Neural progenitor cell (in vitro differentiated cells): ENCODE results near the gene ZDHHC22. TPM values are rescaled to one million over a fixed set of nuclear protein-coding genes. Genes with fewer than 3 reads are reported as not detected.
A peak's percentile ranks its signal among the peaks of the same experiment; 100 is the strongest.

Experiments
- DNase-seq: peaks from one replicate; pipeline ENCODE4 v3.0.0-alpha.2; 2016; ENCODE audit warnings: low spot score
- H2AFZ ChIP-seq: fragments of 200-600 bp; sonication (generic); replicated peaks from 2 replicates; pipeline ENCODE4 v1.6.1; 2016; ENCODE audit warnings: antibody characterized with exemption
- H3F3A ChIP-seq: fragments of 200-600 bp; sonication (generic); 2 replicates; pipeline ENCODE4 v1.6.1; 2016; ENCODE audit warnings: antibody characterized with exemption, low read depth
- H3K27ac ChIP-seq: fragments of 200-600 bp; sonication (generic); 2 replicates; pipeline ENCODE4 v1.5.1; 2016; ENCODE audit warnings: mild to moderate bottlenecking
- H3K27me3 ChIP-seq: fragments of 200-600 bp; sonication (generic); 2 replicates; pipeline ENCODE4 v1.6.1; 2016; ENCODE audit warnings: mild to moderate bottlenecking, moderate library complexity
- H3K36me3 ChIP-seq: fragments of 200-600 bp; sonication (generic); 2 replicates; pipeline ENCODE4 v1.5.1; 2016
- H3K4me1 ChIP-seq: fragments of 200-600 bp; sonication (generic); 2 replicates; pipeline ENCODE4 v1.6.1; 2016; ENCODE audit warnings: mixed run types
- H3K4me2 ChIP-seq: fragments of 200-600 bp; sonication (generic); 2 replicates; pipeline ENCODE4 v1.6.1; 2016
- H3K4me3 ChIP-seq: fragments of 200-600 bp; sonication (generic); 2 replicates; pipeline ENCODE4 v1.5.1; 2016
- H3K79me2 ChIP-seq: fragments of 200-600 bp; sonication (generic); 2 replicates; pipeline ENCODE4 v1.6.1; 2016; ENCODE audit warnings: low read depth
- H3K9ac ChIP-seq: fragments of 200-600 bp; sonication (generic); 2 replicates; pipeline ENCODE4 v1.6.1; 2016
- H3K9me3 ChIP-seq: fragments of 200-600 bp; sonication (generic); 2 replicates; pipeline ENCODE4 v1.5.1; 2016; ENCODE audit warnings: low read depth
- H4K20me1 ChIP-seq: fragments of 200-600 bp; sonication (generic); 2 replicates; pipeline ENCODE4 v1.6.1; 2016; ENCODE audit warnings: low read depth
- H3K27ac Mint-ChIP-seq: 3 replicates; pipeline ENCODE4 v1.8.0; 2021; ENCODE audit warnings: mixed read lengths
- H3K27me3 Mint-ChIP-seq: 2 replicates; pipeline ENCODE4 v1.8.0; 2022; ENCODE audit warnings: low read depth, mild to moderate bottlenecking, inconsistent platforms, moderate library complexity, mixed read lengths; ENCODE audit not compliant: insufficient read depth
- H3K36me3 Mint-ChIP-seq: 3 replicates; pipeline ENCODE4 v1.8.0; 2021; ENCODE audit warnings: mixed read lengths
- H3K4me1 Mint-ChIP-seq: 3 replicates; pipeline ENCODE4 v1.8.0; 2021; ENCODE audit warnings: mixed read lengths
- H3K4me3 Mint-ChIP-seq: 3 replicates; pipeline ENCODE4 v1.8.0; 2021; ENCODE audit warnings: mild to moderate bottlenecking, moderate library complexity, mixed read lengths
- H3K9me3 Mint-ChIP-seq: 3 replicates; pipeline ENCODE4 v1.8.0; 2020; ENCODE audit warnings: mixed read lengths
- EZH2 ChIP-seq: fragments of 200-600 bp; sonication (generic); IDR thresholded peaks from 2 replicates; pipeline ENCODE4 v1.6.1; 2017; ENCODE audit warnings: antibody characterized with exemption, mild to moderate bottlenecking, moderate library complexity
- EZH2phosphoT487 ChIP-seq: fragments of 200-600 bp; sonication (generic); IDR thresholded peaks from 2 replicates; pipeline ENCODE4 v1.6.1; 2017; ENCODE audit warnings: antibody characterized with exemption
- total RNA-seq: library from RNA; depleted of rRNA; stranded (reverse); fragments of >200 nt; gene quantifications from 2 replicates; pipeline ENCODE4 v1.2.3, GENCODE V29; 2015; ENCODE audit warnings: low replicate concordance
- TF ChIP-seq, protein P1 (sequence below): fragments of 200-600 bp; sonication (generic); IDR thresholded peaks from 2 replicates; pipeline ENCODE4 v1.5.1; 2017; ENCODE audit warnings: antibody characterized with exemption, mild to moderate bottlenecking

The ZDHHC22 gene
- total RNA-seq, 1 donor from 2014 or later = 0.07 TPM

DNA sequence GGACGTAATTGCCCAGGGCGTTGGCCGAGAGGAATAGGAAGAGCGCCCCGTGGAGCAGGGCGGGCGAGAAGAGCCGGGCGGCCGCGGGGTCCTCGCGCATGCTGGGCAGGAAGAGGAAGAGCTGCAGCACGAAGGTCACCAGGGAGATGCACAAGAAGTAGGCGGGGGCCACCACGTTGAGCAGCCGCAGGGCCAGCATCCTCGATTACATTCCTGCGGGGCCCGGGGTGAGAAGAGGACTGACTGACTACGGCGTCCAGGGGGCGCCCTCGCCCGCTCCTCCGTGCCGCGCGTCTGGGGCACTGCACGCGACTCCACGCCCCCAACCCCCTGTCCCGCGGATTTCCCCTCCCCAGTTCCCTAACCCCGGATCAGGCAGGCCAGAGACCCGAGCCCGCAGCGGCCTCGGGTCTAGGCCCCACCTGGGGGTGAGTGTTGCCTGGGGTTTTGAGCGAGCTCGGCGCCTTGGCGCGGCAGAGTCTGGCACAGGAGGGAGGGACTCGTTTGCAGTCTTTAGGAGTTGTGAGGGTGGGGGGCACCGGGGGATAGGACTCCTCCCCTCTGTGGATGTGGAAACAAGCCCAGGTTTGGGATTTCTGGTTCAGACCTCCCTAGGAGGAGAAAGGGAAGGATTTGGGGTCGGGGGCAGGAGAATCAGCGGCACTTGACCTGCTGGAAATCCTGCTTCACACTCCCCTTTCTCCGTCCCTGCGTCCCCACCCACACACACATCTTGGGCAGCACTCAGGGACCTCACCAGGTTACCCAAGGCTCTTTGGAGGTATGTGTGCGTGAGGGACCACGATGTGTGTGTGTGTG is 1.8 kb downstream of the ZDHHC22 start:
- Mint-ChIP-seq H3K4me3 (peak overlapping the region; percentile 88), H3K9me3 (no peaks in the 10 kb centered on the region), H3K27ac (no peak overlapping the region), H3K4me1 (peaks cover 35% of the 10 kb centered on the region), H3K36me3 (no peaks in the 10 kb centered on the region), H3K27me3 (peaks cover 49% of the 10 kb centered on the region)
- Histone ChIP-seq H3K4me3 (peak overlapping the region; percentile 76), H3K36me3 (no peaks in the 10 kb centered on the region), H3K79me2 (no peaks in the 10 kb centered on the region), H3K9me3 (no peaks in the 10 kb centered on the region), H3K27me3 (peaks cover 91% of the 10 kb centered on the region), H3K4me2 (peak overlapping the region; percentile 100), H3K9ac (no peak overlapping the region), H4K20me1 (peaks cover 37% of the 10 kb centered on the region), H3F3A (peaks cover 32% of the 10 kb centered on the region), H2AFZ (peak overlapping the region; percentile 77), H3K27ac (no peak overlapping the region), H3K4me1 (peaks cover 18% of the 10 kb centered on the region)
- TF ChIP-seq EZH2phosphoT487 = no peak
- TF ChIP-seq, protein P1, sequence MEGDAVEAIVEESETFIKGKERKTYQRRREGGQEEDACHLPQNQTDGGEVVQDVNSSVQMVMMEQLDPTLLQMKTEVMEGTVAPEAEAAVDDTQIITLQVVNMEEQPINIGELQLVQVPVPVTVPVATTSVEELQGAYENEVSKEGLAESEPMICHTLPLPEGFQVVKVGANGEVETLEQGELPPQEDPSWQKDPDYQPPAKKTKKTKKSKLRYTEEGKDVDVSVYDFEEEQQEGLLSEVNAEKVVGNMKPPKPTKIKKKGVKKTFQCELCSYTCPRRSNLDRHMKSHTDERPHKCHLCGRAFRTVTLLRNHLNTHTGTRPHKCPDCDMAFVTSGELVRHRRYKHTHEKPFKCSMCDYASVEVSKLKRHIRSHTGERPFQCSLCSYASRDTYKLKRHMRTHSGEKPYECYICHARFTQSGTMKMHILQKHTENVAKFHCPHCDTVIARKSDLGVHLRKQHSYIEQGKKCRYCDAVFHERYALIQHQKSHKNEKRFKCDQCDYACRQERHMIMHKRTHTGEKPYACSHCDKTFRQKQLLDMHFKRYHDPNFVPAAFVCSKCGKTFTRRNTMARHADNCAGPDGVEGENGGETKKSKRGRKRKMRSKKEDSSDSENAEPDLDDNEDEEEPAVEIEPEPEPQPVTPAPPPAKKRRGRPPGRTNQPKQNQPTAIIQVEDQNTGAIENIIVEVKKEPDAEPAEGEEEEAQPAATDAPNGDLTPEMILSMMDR = peak; percentile 84
- peak; percentile 90 for DNase-seq

DNA sequence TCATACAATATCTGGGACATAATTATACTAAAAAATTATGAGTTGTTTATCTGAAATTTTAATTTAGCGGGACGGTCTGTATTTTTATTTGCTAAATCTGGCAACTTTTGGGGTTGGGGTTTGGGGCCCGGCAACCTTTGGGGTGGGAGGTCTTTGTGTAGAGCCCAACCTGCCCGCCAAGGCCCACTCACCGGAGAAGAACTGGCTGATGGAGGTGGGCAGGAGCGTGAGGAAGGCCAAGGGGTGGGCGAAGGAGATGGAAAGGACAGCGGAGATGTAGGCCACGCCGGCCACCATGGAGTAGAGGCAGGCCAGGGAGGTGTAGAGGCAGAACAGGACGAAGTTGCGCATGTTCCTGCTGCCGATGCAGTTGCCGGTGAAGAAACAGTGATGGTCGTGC is 2.6 kb downstream of the ZDHHC22 start:
- TF ChIP-seq EZH2phosphoT487 = no peak
- no peak for TF ChIP-seq EZH2
- TF ChIP-seq, protein P1 = no peak
- peaks cover 31% of the 10 kb centered on the region for H3K4me1 Mint-ChIP-seq
- no peak overlapping the region for H3K4me3 ChIP-seq
- no peak overlapping the region for H2AFZ ChIP-seq
- no peaks in the 10 kb centered on the region for H3K9me3 ChIP-seq
- peaks cover 47% of the 10 kb centered on the region for H3K27me3 Mint-ChIP-seq
- H3K36me3 ChIP-seq = no peaks in the 10 kb centered on the region
- H3K9me3 Mint-ChIP-seq = no peaks in the 10 kb centered on the region
- H3K36me3 Mint-ChIP-seq = no peaks in the 10 kb centered on the region
- peak overlapping the region; percentile 100 for H3K4me2 ChIP-seq
- DNase-seq = no peak
- H3K9ac ChIP-seq = no peak overlapping the region
- H4K20me1 ChIP-seq = peaks cover 45% of the 10 kb centered on the region
- H3K4me1 ChIP-seq = peaks cover 18% of the 10 kb centered on the region
- peaks cover 91% of the 10 kb centered on the region for H3K27me3 ChIP-seq
- peaks cover 32% of the 10 kb centered on the region for H3F3A ChIP-seq
- H3K79me2 ChIP-seq = no peaks in the 10 kb centered on the region
- no peak overlapping the region for H3K27ac ChIP-seq
- no peak overlapping the region for H3K27ac Mint-ChIP-seq
- H3K4me3 Mint-ChIP-seq = peak overlapping the region; percentile 88

DNA sequence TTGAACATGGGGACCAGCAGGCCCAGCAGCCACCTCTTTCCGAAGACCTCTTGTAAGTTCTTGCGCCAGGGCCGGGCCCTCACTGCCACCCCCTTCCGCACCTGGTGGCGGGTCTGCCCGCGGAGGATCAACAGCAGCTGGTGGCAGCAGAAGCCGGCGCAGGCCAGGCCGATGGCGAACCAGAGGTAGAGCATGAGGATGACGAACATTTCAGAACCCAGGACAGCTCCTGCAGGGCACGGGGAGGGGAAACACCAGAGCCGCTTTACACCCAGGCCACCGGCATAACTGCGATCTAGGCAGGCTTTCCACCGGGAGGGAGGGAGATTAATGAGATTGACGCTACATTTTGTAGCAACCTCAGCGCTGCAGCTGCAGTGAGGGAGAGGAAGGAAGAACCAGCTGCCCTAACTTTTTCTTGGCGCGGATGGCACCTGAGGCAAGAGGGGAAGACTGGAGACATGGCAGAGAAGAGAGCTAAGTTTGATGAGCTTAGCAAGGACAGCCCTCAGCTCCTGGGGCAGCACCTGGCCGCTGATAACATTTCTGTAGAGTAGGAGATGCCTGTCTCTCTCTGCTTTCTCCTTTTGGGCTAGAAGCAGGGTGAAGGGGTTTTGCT is 7.8 kb downstream of the ZDHHC22 start:
- peak; percentile 95 for DNase-seq
- H3K27ac Mint-ChIP-seq = no peak overlapping the region

More for the DNA sequence above, 7.8 kb downstream of the ZDHHC22 start:
- no peak overlapping the region for H3K4me3 ChIP-seq
- H3K27me3 ChIP-seq = peaks cover 48% of the 10 kb centered on the region
- H4K20me1 ChIP-seq = peaks cover 20% of the 10 kb centered on the region
- H3K4me1 Mint-ChIP-seq = peaks cover 2% of the 10 kb centered on the region
- H3K9me3 Mint-ChIP-seq = no peaks in the 10 kb centered on the region
- H3K36me3 Mint-ChIP-seq = no peaks in the 10 kb centered on the region
- H3K4me3 Mint-ChIP-seq = no peak overlapping the region
- H3K9ac ChIP-seq = no peak overlapping the region
- H3K27me3 Mint-ChIP-seq = peaks cover 20% of the 10 kb centered on the region
- H3F3A ChIP-seq = no peaks in the 10 kb centered on the region
- H3K27ac ChIP-seq = no peak overlapping the region
- H2AFZ ChIP-seq = no peak overlapping the region
- TF ChIP-seq, protein P1 = peak; percentile 16
- TF ChIP-seq EZH2phosphoT487 (no peak), EZH2 (no peak)
- no peaks in the 10 kb centered on the region for H3K79me2 ChIP-seq
- no peak overlapping the region for H3K4me2 ChIP-seq
- no peaks in the 10 kb centered on the region for H3K9me3 ChIP-seq
- H3K36me3 ChIP-seq = no peaks in the 10 kb centered on the region
- no peaks in the 10 kb centered on the region for H3K4me1 ChIP-seq
